A549 (cell line): Measurements from ENCODE around the gene CCR8.

Experiments used
- EHF ChIP-seq: fragments of 250-450 bp; sonication (Bioruptor Pico); IDR thresholded peaks from 2 replicates; pipeline ENCODE4 v1.5.0; 2020; ENCODE audit warnings: mild to moderate bottlenecking
- EP300 ChIP-seq, 2 experiments: fragments of >200 bp; sonication (Bioruptor Twin); formaldehyde crosslinking; IDR thresholded peaks; 2 replicates in 1 of 2; 3 replicates in 1 of 2; pipeline ENCODE4 v1.6.1; 2016 to 2017
- HDAC2 ChIP-seq: fragments of 200-600 bp; sonication (generic); IDR thresholded peaks from 2 replicates; pipeline ENCODE4 v1.6.1; 2016
- JUN ChIP-seq, 2 experiments: fragments of >200 bp; sonication (Bioruptor Twin); formaldehyde crosslinking; IDR thresholded peaks; 2 replicates in 1 of 2; 3 replicates in 1 of 2; pipeline ENCODE4 v1.6.1; 2016 to 2017
- MAFK ChIP-seq: fragments of 450-650 bp; IDR thresholded peaks from 2 replicates; pipeline ENCODE4 v1.6.1; 2014; ENCODE audit not compliant: partially characterized antibody
- MYC ChIP-seq: IDR thresholded peaks from 2 replicates; pipeline ENCODE4 v1.6.1; 2012; ENCODE audit warnings: mild to moderate bottlenecking, inconsistent platforms, low read length, improper control_type of control experiment, borderline replicate concordance
- NFE2L2 ChIP-seq: fragments of 150-350 bp; conservative IDR thresholded peaks from 2 replicates; pipeline ENCODE4 v1.6.1; 2014; ENCODE audit warnings: low read length
- POLR2A ChIP-seq: IDR thresholded peaks from 2 replicates; pipeline ENCODE4 v1.6.1; 2012; ENCODE audit warnings: mild to moderate bottlenecking, low read length
- SMC3 ChIP-seq: fragments of >200 bp; sonication (Bioruptor Twin); formaldehyde crosslinking; IDR thresholded peaks from 3 replicates; pipeline ENCODE4 v1.6.1; 2018; ENCODE audit warnings: inconsistent platforms
- ZC3H11A ChIP-seq: fragments of 450-650 bp; IDR thresholded peaks from 2 replicates; pipeline ENCODE4 v1.6.1; 2014; ENCODE audit warnings: antibody characterized with exemption, mild to moderate bottlenecking
- TF ChIP-seq, protein P1 (sequence below): fragments of 150-350 bp; IDR thresholded peaks from 2 replicates; pipeline ENCODE4 v1.6.1; 2014; ENCODE audit warnings: low read depth, mild to moderate bottlenecking, low read length
- TF ChIP-seq, protein P2 (sequence below): fragments of >200 bp; sonication (Bioruptor Twin); formaldehyde crosslinking; IDR thresholded peaks from 3 replicates; pipeline ENCODE4 v1.5.1; 2016
- TF ChIP-seq, protein P3 (sequence below): IDR thresholded peaks from 2 replicates; pipeline ENCODE4 v1.6.1; 2012
- TF ChIP-seq, protein P4 (sequence below): fragments of 200-600 bp; sonication (generic); IDR thresholded peaks from 2 replicates; pipeline ENCODE4 v1.6.1; 2016; ENCODE audit warnings: antibody characterized with exemption, mild to moderate bottlenecking, moderate library complexity

DNA sequence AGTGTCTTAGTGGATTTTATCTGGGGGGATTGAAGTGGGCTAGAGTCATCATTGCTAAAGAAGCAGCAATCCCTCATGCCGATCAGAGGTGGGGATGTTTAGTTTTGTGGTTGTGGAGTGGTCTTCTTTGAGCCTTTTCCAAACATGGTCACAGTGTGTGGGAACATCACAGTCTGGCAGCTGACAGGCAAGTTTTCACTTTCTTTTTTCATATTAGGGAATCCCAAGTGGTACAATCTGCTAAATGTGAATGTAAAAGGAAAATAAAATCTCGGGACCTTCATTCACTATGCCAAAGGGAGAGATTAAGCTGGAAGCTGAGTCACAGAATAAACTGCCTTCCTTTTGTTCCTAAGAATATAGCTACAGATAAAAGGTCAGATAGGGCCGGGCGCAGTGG, 39.3 kb upstream of the CCR8 start:
- TF ChIP-seq, protein P1, sequence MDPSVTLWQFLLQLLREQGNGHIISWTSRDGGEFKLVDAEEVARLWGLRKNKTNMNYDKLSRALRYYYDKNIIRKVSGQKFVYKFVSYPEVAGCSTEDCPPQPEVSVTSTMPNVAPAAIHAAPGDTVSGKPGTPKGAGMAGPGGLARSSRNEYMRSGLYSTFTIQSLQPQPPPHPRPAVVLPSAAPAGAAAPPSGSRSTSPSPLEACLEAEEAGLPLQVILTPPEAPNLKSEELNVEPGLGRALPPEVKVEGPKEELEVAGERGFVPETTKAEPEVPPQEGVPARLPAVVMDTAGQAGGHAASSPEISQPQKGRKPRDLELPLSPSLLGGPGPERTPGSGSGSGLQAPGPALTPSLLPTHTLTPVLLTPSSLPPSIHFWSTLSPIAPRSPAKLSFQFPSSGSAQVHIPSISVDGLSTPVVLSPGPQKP = no peak
- TF ChIP-seq POLR2A = no peak
- TF ChIP-seq JUN (IDR thresholded peaks at IDR 0.05) = no peak
- TF ChIP-seq, protein P2, sequence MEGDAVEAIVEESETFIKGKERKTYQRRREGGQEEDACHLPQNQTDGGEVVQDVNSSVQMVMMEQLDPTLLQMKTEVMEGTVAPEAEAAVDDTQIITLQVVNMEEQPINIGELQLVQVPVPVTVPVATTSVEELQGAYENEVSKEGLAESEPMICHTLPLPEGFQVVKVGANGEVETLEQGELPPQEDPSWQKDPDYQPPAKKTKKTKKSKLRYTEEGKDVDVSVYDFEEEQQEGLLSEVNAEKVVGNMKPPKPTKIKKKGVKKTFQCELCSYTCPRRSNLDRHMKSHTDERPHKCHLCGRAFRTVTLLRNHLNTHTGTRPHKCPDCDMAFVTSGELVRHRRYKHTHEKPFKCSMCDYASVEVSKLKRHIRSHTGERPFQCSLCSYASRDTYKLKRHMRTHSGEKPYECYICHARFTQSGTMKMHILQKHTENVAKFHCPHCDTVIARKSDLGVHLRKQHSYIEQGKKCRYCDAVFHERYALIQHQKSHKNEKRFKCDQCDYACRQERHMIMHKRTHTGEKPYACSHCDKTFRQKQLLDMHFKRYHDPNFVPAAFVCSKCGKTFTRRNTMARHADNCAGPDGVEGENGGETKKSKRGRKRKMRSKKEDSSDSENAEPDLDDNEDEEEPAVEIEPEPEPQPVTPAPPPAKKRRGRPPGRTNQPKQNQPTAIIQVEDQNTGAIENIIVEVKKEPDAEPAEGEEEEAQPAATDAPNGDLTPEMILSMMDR = no peak
- no peak for TF ChIP-seq HDAC2
- TF ChIP-seq MAFK = no peak
- TF ChIP-seq, protein P3, sequence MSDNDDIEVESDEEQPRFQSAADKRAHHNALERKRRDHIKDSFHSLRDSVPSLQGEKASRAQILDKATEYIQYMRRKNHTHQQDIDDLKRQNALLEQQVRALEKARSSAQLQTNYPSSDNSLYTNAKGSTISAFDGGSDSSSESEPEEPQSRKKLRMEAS = no peak
- TF ChIP-seq MYC = no peak
- TF ChIP-seq ZC3H11A = no peak
- TF ChIP-seq, protein P4, sequence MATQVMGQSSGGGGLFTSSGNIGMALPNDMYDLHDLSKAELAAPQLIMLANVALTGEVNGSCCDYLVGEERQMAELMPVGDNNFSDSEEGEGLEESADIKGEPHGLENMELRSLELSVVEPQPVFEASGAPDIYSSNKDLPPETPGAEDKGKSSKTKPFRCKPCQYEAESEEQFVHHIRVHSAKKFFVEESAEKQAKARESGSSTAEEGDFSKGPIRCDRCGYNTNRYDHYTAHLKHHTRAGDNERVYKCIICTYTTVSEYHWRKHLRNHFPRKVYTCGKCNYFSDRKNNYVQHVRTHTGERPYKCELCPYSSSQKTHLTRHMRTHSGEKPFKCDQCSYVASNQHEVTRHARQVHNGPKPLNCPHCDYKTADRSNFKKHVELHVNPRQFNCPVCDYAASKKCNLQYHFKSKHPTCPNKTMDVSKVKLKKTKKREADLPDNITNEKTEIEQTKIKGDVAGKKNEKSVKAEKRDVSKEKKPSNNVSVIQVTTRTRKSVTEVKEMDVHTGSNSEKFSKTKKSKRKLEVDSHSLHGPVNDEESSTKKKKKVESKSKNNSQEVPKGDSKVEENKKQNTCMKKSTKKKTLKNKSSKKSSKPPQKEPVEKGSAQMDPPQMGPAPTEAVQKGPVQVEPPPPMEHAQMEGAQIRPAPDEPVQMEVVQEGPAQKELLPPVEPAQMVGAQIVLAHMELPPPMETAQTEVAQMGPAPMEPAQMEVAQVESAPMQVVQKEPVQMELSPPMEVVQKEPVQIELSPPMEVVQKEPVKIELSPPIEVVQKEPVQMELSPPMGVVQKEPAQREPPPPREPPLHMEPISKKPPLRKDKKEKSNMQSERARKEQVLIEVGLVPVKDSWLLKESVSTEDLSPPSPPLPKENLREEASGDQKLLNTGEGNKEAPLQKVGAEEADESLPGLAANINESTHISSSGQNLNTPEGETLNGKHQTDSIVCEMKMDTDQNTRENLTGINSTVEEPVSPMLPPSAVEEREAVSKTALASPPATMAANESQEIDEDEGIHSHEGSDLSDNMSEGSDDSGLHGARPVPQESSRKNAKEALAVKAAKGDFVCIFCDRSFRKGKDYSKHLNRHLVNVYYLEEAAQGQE = no peak
- TF ChIP-seq EP300 (IDR thresholded peaks at IDR 0.05) = no peak
- no peak for TF ChIP-seq EHF (CRISPR knock-in tag)
- no peak for TF ChIP-seq SMC3
- TF ChIP-seq NFE2L2 = no peak
